Fibroblast of lung (primary cell): ENCODE results near the gene BBC3. TPM values are rescaled to one million over a fixed set of nuclear protein-coding genes. Genes with fewer than 3 reads are reported as not detected.

Experiments
- DNase-seq, 2 donors: peaks; one replicate each; pipeline versions ENCODE4 v3.0.0 to v3.0.0-alpha.2; 2010; ENCODE audit warnings: low read depth in 2 of 2
- H2AFZ ChIP-seq: 2 replicates; pipeline ENCODE4 v1.5.1; 2012; ENCODE audit warnings: low read length, control low read depth, inconsistent platforms
- H3K27ac ChIP-seq: 2 replicates; pipeline ENCODE4 v1.5.1; 2011; ENCODE audit warnings: low read length, control low read depth; ENCODE audit not compliant: insufficient read depth
- H3K27me3 ChIP-seq: 2 replicates; pipeline ENCODE4 v1.5.1; 2011; ENCODE audit warnings: mild to moderate bottlenecking, low read length; ENCODE audit not compliant: control insufficient read depth, insufficient read depth
- H3K36me3 ChIP-seq: 2 replicates; pipeline ENCODE4 v1.5.1; 2011; ENCODE audit warnings: low read length; ENCODE audit not compliant: control insufficient read depth, insufficient read depth
- H3K4me1 ChIP-seq: 2 replicates; pipeline ENCODE4 v1.5.1; 2011; ENCODE audit warnings: low read length; ENCODE audit not compliant: control insufficient read depth, insufficient read depth; ENCODE audit errors: extremely low read depth
- H3K4me2 ChIP-seq: 2 replicates; pipeline ENCODE4 v1.5.1; 2011; ENCODE audit warnings: low read length, control low read depth; ENCODE audit not compliant: insufficient read depth; ENCODE audit errors: extremely low read depth
- H3K4me3 ChIP-seq, 4 experiments: fragments of 200-600 bp in 1 of 4; sonication (generic) in 1 of 4; replicated peaks in 1 of 4; 2 replicates each; pipeline ENCODE4 v1.5.1; 2011 to 2016; ENCODE audit warnings: low read length in 4 of 4, low read depth in 3 of 4, mild to moderate bottlenecking in 3 of 4, control low read depth in 2 of 4, inconsistent platforms in 1 of 4, mixed read lengths in 1 of 4; ENCODE audit not compliant: insufficient read depth in 1 of 4; ENCODE audit errors: control extremely low read depth in 1 of 4
- H3K79me2 ChIP-seq: 2 replicates; pipeline ENCODE4 v1.5.1; 2012; ENCODE audit warnings: mild to moderate bottlenecking, low read length, inconsistent platforms; ENCODE audit not compliant: control insufficient read depth, insufficient read depth
- H3K9ac ChIP-seq: 2 replicates; pipeline ENCODE4 v1.5.1; 2011; ENCODE audit warnings: mild to moderate bottlenecking, low read length, control low read depth; ENCODE audit not compliant: insufficient read depth
- H3K9me3 ChIP-seq: 2 replicates; pipeline ENCODE4 v1.5.1; 2012; ENCODE audit warnings: low read depth, low read length; ENCODE audit not compliant: control insufficient read depth, insufficient read depth
- H4K20me1 ChIP-seq: 2 replicates; pipeline ENCODE4 v1.5.1; 2011; ENCODE audit warnings: low read length; ENCODE audit not compliant: control insufficient read depth, insufficient read depth; ENCODE audit errors: extremely low read depth
- EZH2 ChIP-seq: IDR thresholded peaks from 2 replicates; pipeline ENCODE4 v1.5.1; 2012; ENCODE audit warnings: low read length, control low read depth, mild to moderate bottlenecking; ENCODE audit errors: missing control alignments
- polyA plus RNA-seq, 2 donors: library from polyadenylated mRNA; depleted of rRNA in 1 of 2; stranded (reverse) in 1 of 2; unstranded in 1 of 2; fragments of >200 nt; gene quantifications; 2 replicates each; pipeline ENCODE4 v1.2.1, GENCODE V29; 2011 to 2012; ENCODE audit warnings: missing spikeins in 1 of 2
- total RNA-seq: library from RNA; depleted of rRNA; stranded (reverse); fragments of >200 nt; gene quantifications from 2 replicates; pipeline ENCODE4 v1.2.1, GENCODE V29; 2014
- TF ChIP-seq, protein P1 (sequence below), 2 donors: IDR thresholded peaks in 1 of 2; conservative IDR thresholded peaks in 1 of 2; 1 replicate in 1 of 2; 2 replicates in 1 of 2; pipeline ENCODE4 v1.5.1; 2011 to 2012; ENCODE audit warnings: low read length in 2 of 2, control low read depth in 1 of 2, inconsistent platforms in 1 of 2, low read depth in 1 of 2, mild to moderate bottlenecking in 1 of 2

The BBC3 gene
- total and polyA plus RNA-seq, 2 donors (not counting 1 experiment from before 2014, with no cell fraction given) = 2.4 to 37.7 TPM

DNA sequence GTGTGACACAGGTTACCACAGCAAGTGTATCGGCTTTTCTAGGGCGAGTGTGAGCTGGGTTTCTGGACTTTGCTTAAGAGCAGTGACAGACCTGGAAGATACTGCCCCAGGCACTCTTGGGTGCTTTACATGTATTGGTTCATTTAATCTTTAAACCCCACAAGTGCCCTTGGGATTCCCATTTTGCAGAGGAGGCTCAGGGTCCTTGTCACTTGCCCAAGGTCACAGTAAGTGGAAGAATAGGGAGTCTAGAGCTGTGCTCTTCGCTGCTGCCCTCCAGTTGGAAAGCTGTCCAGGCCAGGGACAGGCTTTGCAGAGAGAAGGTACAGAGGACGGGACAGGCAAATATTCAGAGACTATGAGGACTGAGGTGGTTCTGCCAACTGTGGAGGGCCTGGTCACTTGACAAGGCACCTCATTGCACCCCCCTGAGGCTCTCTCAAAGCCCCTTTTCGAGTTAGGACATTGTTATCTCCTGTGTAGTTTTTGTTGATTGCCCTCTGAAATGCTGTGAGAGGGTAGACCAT lies 42.4 kb downstream of the BBC3 start:
- no peak overlapping the region for H2AFZ ChIP-seq
- peaks cover 2% of the 10 kb centered on the region for H3K36me3 ChIP-seq
- peaks cover 7% of the 10 kb centered on the region for H3K4me1 ChIP-seq
- no peaks in the 10 kb centered on the region for H3K9me3 ChIP-seq
- no peak for DNase-seq
- TF ChIP-seq, protein P1, sequence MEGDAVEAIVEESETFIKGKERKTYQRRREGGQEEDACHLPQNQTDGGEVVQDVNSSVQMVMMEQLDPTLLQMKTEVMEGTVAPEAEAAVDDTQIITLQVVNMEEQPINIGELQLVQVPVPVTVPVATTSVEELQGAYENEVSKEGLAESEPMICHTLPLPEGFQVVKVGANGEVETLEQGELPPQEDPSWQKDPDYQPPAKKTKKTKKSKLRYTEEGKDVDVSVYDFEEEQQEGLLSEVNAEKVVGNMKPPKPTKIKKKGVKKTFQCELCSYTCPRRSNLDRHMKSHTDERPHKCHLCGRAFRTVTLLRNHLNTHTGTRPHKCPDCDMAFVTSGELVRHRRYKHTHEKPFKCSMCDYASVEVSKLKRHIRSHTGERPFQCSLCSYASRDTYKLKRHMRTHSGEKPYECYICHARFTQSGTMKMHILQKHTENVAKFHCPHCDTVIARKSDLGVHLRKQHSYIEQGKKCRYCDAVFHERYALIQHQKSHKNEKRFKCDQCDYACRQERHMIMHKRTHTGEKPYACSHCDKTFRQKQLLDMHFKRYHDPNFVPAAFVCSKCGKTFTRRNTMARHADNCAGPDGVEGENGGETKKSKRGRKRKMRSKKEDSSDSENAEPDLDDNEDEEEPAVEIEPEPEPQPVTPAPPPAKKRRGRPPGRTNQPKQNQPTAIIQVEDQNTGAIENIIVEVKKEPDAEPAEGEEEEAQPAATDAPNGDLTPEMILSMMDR (conservative IDR thresholded peaks at IDR 0.05 in 1 of 2, IDR thresholded peaks at IDR 0.05 in 1 of 2; ENCODE audit: low read depth in 1 of 2, low read length in 2 of 2) = no peak
- TF ChIP-seq EZH2 = no peak
- no peak overlapping the region for H3K27ac ChIP-seq
- H3K27me3 ChIP-seq = no peaks in the 10 kb centered on the region
- H3K4me2 ChIP-seq = no peak overlapping the region
- peaks cover 3% of the 10 kb centered on the region for H3K79me2 ChIP-seq
- no peak overlapping the region for H3K9ac ChIP-seq
- no peaks in the 10 kb centered on the region for H4K20me1 ChIP-seq
- H3K4me3 ChIP-seq = no peak overlapping the region

DNA sequence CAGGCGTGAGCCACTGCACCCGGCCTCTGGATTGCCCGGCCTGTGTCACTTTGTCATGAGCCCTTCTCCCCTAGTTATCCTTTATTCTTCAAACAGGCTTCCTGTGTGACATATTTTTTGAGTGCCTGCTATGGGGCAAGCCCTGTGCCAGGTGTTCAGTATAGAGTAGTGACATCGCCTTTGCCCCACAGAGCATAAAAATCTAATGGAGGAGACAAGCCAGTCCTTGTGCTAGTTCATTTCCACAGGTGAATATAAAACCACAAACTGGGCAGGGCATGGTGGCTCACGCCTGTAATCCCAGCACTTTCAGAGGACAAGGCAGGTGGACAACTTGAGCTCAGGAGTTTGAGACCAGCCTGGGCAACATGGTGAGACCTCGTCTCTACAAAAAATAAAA lies 43.2 kb downstream of the BBC3 start:
- Histone ChIP-seq H3K27me3 (no peaks in the 10 kb centered on the region), H3K4me1 (peaks cover 7% of the 10 kb centered on the region), H3K36me3 (peaks cover 2% of the 10 kb centered on the region), H4K20me1 (no peaks in the 10 kb centered on the region), H2AFZ (no peak overlapping the region), H3K27ac (no peak overlapping the region), H3K4me2 (no peak overlapping the region), H3K9me3 (no peaks in the 10 kb centered on the region), H3K4me3 (no peak overlapping the region), H3K9ac (no peak overlapping the region), H3K79me2 (peaks cover 4% of the 10 kb centered on the region)
- no peak for TF ChIP-seq EZH2
- TF ChIP-seq, protein P1 (conservative IDR thresholded peaks at IDR 0.05 in 1 of 2, IDR thresholded peaks at IDR 0.05 in 1 of 2; ENCODE audit: low read depth in 1 of 2, low read length in 2 of 2) = no peak
- no peak for DNase-seq

DNA sequence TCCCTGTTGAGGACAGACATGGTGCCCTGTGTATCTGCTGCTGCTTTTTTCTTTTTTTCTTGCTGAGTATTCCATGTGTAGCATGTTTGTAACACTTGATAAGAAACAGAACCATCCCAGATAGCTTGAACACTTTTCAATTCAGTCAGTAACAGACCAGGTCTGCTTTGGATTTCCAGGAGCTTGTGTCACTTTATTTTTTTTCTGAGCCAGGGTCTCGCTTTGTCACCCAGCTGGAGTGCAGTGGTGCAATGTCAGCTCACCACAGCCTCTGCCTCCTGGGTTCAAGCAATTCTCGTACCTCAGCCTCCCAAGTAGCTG lies 43.7 kb downstream of the BBC3 start:
- no peak for DNase-seq
- Histone ChIP-seq H3K79me2 (peaks cover 4% of the 10 kb centered on the region), H3K27me3 (no peaks in the 10 kb centered on the region), H3K9me3 (no peaks in the 10 kb centered on the region), H3K4me3 (no peak overlapping the region), H2AFZ (no peak overlapping the region), H3K9ac (no peak overlapping the region), H3K36me3 (peaks cover 2% of the 10 kb centered on the region), H3K4me1 (peaks cover 10% of the 10 kb centered on the region), H3K27ac (no peak overlapping the region), H3K4me2 (no peak overlapping the region), H4K20me1 (no peaks in the 10 kb centered on the region)
- TF ChIP-seq, protein P1 (conservative IDR thresholded peaks at IDR 0.05 in 1 of 2, IDR thresholded peaks at IDR 0.05 in 1 of 2; ENCODE audit: low read depth in 1 of 2, low read length in 2 of 2) = no peak
- TF ChIP-seq EZH2 = no peak
